Fibroblast of lung (primary cell): ENCODE measurements around the gene SLC27A1.

Experiments
- CTCF ChIP-seq, 2 donors: IDR thresholded peaks in 1 of 2; conservative IDR thresholded peaks in 1 of 2; 1 replicate in 1 of 2; 2 replicates in 1 of 2; pipeline ENCODE4 v1.5.1; 2011 to 2012; ENCODE audit warnings: low read length in 2 of 2, control low read depth in 1 of 2, inconsistent platforms in 1 of 2, low read depth in 1 of 2, mild to moderate bottlenecking in 1 of 2
- EZH2 ChIP-seq: IDR thresholded peaks from 2 replicates; pipeline ENCODE4 v1.5.1; 2012; ENCODE audit warnings: low read length, control low read depth, mild to moderate bottlenecking; ENCODE audit errors: missing control alignments

- TF ChIP-seq CTCF (conservative IDR thresholded peaks at IDR 0.05 in 1 of 2, IDR thresholded peaks at IDR 0.05 in 1 of 2; ENCODE audit: low read depth in 1 of 2, low read length in 2 of 2), result no peak
- no peak for TF ChIP-seq EZH2
Observed at GRCh38 chr19:17436094-17436873, 34.0 kb upstream of the SLC27A1 start.
